Stimulated activated CD8-positive, alpha-beta memory T cell treated with anti-CD3 and anti-CD28 coated beads, Interleukin-4, amount 100 ng/mL, for 4 hours (primary cell): ENCODE data around the gene ELMO1.

Source experiments
- DNase-seq, 2 donors: peaks; one replicate each; pipeline ENCODE4 v3.0.0-alpha.2; 2020; ENCODE audit warnings: low read depth in 2 of 2, low spot score in 1 of 2

The ELMO1 gene

GRCh38 chr7:37448636-37449361 is at the start of gene ELMO1:
TSS of gene ELMO1 (minus strand) at chr7:37448864. CDS start at chr7:37342690, 106,174 bp downstream.
- peak; percentile 34 to 47 for DNase-seq

GRCh38 chr7:37497576-37497975 is 48.9 kb upstream of the ELMO1 start:
- DNase-seq: no peak

- no peak for DNase-seq
Observed at GRCh38 chr7:37495574-37496184, 47.0 kb upstream of the ELMO1 start.

- no peak for DNase-seq
Observed at GRCh38 chr7:37494926-37495325, 46.3 kb upstream of the ELMO1 start.

GRCh38 chr7:37493810-37494209 is 45.1 kb upstream of the ELMO1 start:
- no peak for DNase-seq

- no peak for DNase-seq
Observed at GRCh38 chr7:37493123-37493522, 44.5 kb upstream of the ELMO1 start.

- no peak for DNase-seq
Observed at GRCh38 chr7:37491919-37492694, 43.4 kb upstream of the ELMO1 start.

- no peak for DNase-seq
Observed at GRCh38 chr7:37489703-37490102, 41.0 kb upstream of the ELMO1 start.

GRCh38 chr7:37488163-37488764 is 39.6 kb upstream of the ELMO1 start:
- no peak for DNase-seq

- DNase-seq: no peak
Observed at GRCh38 chr7:37484426-37485073, 35.9 kb upstream of the ELMO1 start.

GRCh38 chr7:37483627-37484026 is 35.0 kb upstream of the ELMO1 start:
- DNase-seq: no peak

- DNase-seq: no peak
Observed at GRCh38 chr7:37482953-37483352, 34.3 kb upstream of the ELMO1 start.

GRCh38 chr7:37482505-37482904 is 33.8 kb upstream of the ELMO1 start:
- no peak for DNase-seq

- no peak for DNase-seq
Observed at GRCh38 chr7:37481722-37482288, 33.1 kb upstream of the ELMO1 start.

GRCh38 chr7:37481154-37481553 is 32.5 kb upstream of the ELMO1 start:
- DNase-seq: no peak

- DNase-seq: no peak
Observed at GRCh38 chr7:37480041-37481031, 31.7 kb upstream of the ELMO1 start.

- no peak for DNase-seq
Observed at GRCh38 chr7:37476881-37477450, 28.3 kb upstream of the ELMO1 start.

GRCh38 chr7:37476428-37476827 is 27.8 kb upstream of the ELMO1 start:
- no peak for DNase-seq

GRCh38 chr7:37475646-37476045 is 27.0 kb upstream of the ELMO1 start:
- no peak for DNase-seq
